ENCODE results near the gene CENPN.

Gene CENPN

DNA sequence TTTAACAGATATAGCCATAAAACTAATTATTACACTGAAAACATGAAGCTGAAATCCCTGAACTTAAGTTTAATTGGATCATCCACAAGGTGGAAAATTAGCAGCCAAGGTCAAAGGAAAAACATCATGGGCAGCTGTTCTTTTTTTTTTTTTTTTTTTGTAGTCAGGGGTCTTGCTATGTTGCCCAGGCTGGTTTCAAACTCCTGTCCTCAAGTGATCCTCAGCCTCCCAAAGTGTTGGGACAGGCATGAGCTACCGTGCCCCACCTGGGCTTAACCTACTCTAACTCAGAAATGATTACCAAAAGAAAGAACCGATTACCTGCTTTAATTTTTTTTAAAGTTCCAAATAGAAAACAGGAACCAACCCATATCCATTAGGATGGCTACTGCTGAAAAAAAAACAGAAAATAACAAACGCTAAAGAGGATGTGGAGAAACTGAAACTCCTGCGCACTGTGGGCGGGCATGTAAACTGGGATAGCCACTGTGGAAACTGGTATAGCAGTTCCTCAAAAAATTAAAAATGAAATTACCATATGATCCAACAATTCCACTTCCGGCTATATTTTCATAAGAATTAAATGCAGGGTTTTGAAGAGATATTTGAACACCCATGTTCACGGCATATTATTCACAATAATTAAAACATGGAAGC is 8.9 kb upstream of the CENPN start:
- Histone ChIP-seq H3K18ac (ENCODE audit: low read length) (no peak overlapping the region), H3K4me2 (ENCODE audit: insufficient read depth, low read length, poor library complexity, severe bottlenecking) (no peak overlapping the region), H3K4me1 (ENCODE audit: control insufficient read depth in 2 of 2, insufficient read depth in 1 of 2, low read depth in 1 of 2, low read length in 2 of 2) (peaks cover 0 to 3% of the 10 kb centered on the region in 2 donors), H2BK5ac (ENCODE audit: low read length) (no peak overlapping the region), H4K91ac (ENCODE audit: low read depth, low read length, poor library complexity) (no peak overlapping the region), H3K36me3 (replicated peaks in 1 of 2; ENCODE audit: control insufficient read depth in 2 of 2, insufficient read depth in 2 of 2, low read length in 2 of 2) (peaks cover 0 to 27% of the 10 kb centered on the region in 2 donors), H3K27ac (replicated peaks; ENCODE audit: low read length) (no peak overlapping the region), H3K4me3 (ENCODE audit: low read length in 2 of 2) (no peak overlapping the region), H2AK5ac (ENCODE audit: low read depth, low read length) (no peak overlapping the region), H2BK15ac (ENCODE audit: low read length) (no peak overlapping the region), H2BK12ac (ENCODE audit: low read length) (no peak overlapping the region), H3K9ac (ENCODE audit: low read depth, low read length, poor library complexity) (no peak overlapping the region), H3K27me3 (ENCODE audit: control insufficient read depth in 3 of 3, insufficient read depth in 3 of 3, low read depth in 1 of 3, low read length in 3 of 3) (no peaks in the 10 kb centered on the region), H2BK120ac (ENCODE audit: low read depth, low read length) (no peak overlapping the region), H3K9me3 (replicated peaks in 1 of 2; ENCODE audit: control insufficient read depth in 2 of 2, insufficient read depth in 1 of 2, low read depth in 1 of 2, low read length in 2 of 2) (no peaks in the 10 kb centered on the region), H2AFZ (ENCODE audit: low read length) (no peak overlapping the region), H4K8ac (ENCODE audit: low read depth, low read length) (no peak overlapping the region), H3K23ac (ENCODE audit: low read depth, low read length, poor library complexity) (no peak overlapping the region), H3K4ac (ENCODE audit: low read length) (no peak overlapping the region), H3K79me1 (ENCODE audit: low read depth, low read length) (no peaks in the 10 kb centered on the region), H3K14ac (ENCODE audit: low read length) (no peak overlapping the region)
- no peak for DNase-seq (ENCODE audit: low spot score)
- no CpG with 5 or more reads among the region's 7 CpGs for WGBS, 2 donors (ENCODE audit: extremely low coverage in 2 of 2, insufficient read length in 2 of 2, insufficient replicate concordance in 1 of 2)

DNA sequence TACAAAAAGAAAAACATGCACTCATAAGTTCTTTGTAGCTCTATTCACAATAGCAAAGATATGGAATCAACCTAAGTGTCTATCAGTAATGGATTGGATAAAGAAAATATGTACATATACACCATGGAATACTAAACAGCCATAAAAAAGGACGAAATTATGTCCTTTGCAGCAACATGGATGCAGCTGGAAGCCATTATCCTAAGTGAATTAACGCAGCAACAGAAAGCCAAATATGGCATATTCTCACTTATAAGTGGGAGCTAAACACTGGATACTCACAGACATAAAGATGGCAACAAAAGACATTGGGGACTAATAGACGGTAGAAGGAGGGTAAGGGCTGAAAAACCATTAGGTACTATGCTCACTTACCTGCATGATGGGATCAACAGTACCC is 6.1 kb upstream of the CENPN start:
- Histone ChIP-seq H3K23ac (ENCODE audit: low read depth, low read length, poor library complexity) (no peak overlapping the region), H3K4me3 (ENCODE audit: low read length in 2 of 2) (no peak overlapping the region), H3K18ac (ENCODE audit: low read length) (no peak overlapping the region), H3K79me1 (ENCODE audit: low read depth, low read length) (peaks cover 4% of the 10 kb centered on the region), H3K4ac (ENCODE audit: low read length) (no peak overlapping the region), H2AFZ (ENCODE audit: low read length) (no peak overlapping the region), H2BK12ac (ENCODE audit: low read length) (no peak overlapping the region), H4K91ac (ENCODE audit: low read depth, low read length, poor library complexity) (no peak overlapping the region), H3K9ac (ENCODE audit: low read depth, low read length, poor library complexity) (no peak overlapping the region), H3K36me3 (replicated peaks in 1 of 2; ENCODE audit: control insufficient read depth in 2 of 2, insufficient read depth in 2 of 2, low read length in 2 of 2) (peaks cover 0 to 17% of the 10 kb centered on the region in 2 donors), H2BK15ac (ENCODE audit: low read length) (no peak overlapping the region), H3K4me2 (ENCODE audit: insufficient read depth, low read length, poor library complexity, severe bottlenecking) (no peak overlapping the region), H2BK120ac (ENCODE audit: low read depth, low read length) (no peak overlapping the region), H2AK5ac (ENCODE audit: low read depth, low read length) (no peak overlapping the region), H3K14ac (ENCODE audit: low read length) (no peak overlapping the region), H2BK5ac (ENCODE audit: low read length) (no peak overlapping the region), H4K8ac (ENCODE audit: low read depth, low read length) (no peak overlapping the region), H3K9me3 (replicated peaks in 1 of 2; ENCODE audit: control insufficient read depth in 2 of 2, insufficient read depth in 1 of 2, low read depth in 1 of 2, low read length in 2 of 2) (no peaks in the 10 kb centered on the region), H3K27ac (replicated peaks; ENCODE audit: low read length) (no peak overlapping the region), H3K4me1 (ENCODE audit: control insufficient read depth in 2 of 2, insufficient read depth in 1 of 2, low read depth in 1 of 2, low read length in 2 of 2) (peaks cover 3 to 6% of the 10 kb centered on the region in 2 donors), H3K27me3 (ENCODE audit: control insufficient read depth in 3 of 3, insufficient read depth in 3 of 3, low read depth in 1 of 3, low read length in 3 of 3) (no peaks in the 10 kb centered on the region)
- no CpG with 5 or more reads among the region's 3 CpGs for WGBS, 2 donors (ENCODE audit: extremely low coverage in 2 of 2, insufficient read length in 2 of 2, insufficient replicate concordance in 1 of 2)
- no peak for DNase-seq (ENCODE audit: low spot score)

DNA sequence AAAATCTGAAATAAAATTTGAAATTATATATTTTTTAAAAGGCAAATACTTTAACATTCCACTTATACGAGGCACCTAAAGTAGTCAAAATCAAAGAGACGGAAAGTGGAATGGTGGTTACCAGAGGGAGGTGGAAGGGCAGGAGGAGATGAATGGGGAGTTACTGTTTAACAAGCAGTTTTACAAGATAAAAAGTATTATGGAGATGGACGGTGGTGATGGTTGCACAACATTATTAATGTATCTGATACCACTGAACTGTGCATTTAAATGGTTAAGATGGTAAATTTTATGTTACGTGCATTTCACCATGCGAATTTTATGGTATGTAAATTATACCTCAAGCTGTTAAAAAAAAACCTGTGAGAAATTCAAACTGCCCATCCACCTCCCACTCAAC is 5.7 kb upstream of the CENPN start:
- no peak overlapping the region for H3K9ac ChIP-seq (ENCODE audit: low read depth, low read length, poor library complexity)
- no peak overlapping the region for H3K4me3 ChIP-seq (ENCODE audit: low read length in 2 of 2)
- no peaks in the 10 kb centered on the region for H3K9me3 ChIP-seq (replicated peaks in 1 of 2; ENCODE audit: control insufficient read depth in 2 of 2, insufficient read depth in 1 of 2, low read depth in 1 of 2, low read length in 2 of 2)
- no peak overlapping the region for H3K18ac ChIP-seq (ENCODE audit: low read length)
- peaks cover 3 to 7% of the 10 kb centered on the region in 2 donors for H3K4me1 ChIP-seq (ENCODE audit: control insufficient read depth in 2 of 2, insufficient read depth in 1 of 2, low read depth in 1 of 2, low read length in 2 of 2)
- WGBS, 2 donors (ENCODE audit: extremely low coverage in 2 of 2, insufficient read length in 2 of 2, insufficient replicate concordance in 1 of 2) = no CpG with 5 or more reads among the region's 5 CpGs
- peaks cover 4% of the 10 kb centered on the region for H3K79me1 ChIP-seq (ENCODE audit: low read depth, low read length)
- H2BK15ac ChIP-seq (ENCODE audit: low read length) = no peak overlapping the region
- H4K8ac ChIP-seq (ENCODE audit: low read depth, low read length) = no peak overlapping the region
- no peak overlapping the region for H2BK5ac ChIP-seq (ENCODE audit: low read length)
- H3K27ac ChIP-seq (replicated peaks; ENCODE audit: low read length) = no peak overlapping the region
- H3K23ac ChIP-seq (ENCODE audit: low read depth, low read length, poor library complexity) = no peak overlapping the region
- H4K91ac ChIP-seq (ENCODE audit: low read depth, low read length, poor library complexity) = no peak overlapping the region
- H3K27me3 ChIP-seq (ENCODE audit: control insufficient read depth in 3 of 3, insufficient read depth in 3 of 3, low read depth in 1 of 3, low read length in 3 of 3) = no peaks in the 10 kb centered on the region
- H2AK5ac ChIP-seq (ENCODE audit: low read depth, low read length) = no peak overlapping the region
- peaks cover 0 to 13% of the 10 kb centered on the region in 2 donors for H3K36me3 ChIP-seq (replicated peaks in 1 of 2; ENCODE audit: control insufficient read depth in 2 of 2, insufficient read depth in 2 of 2, low read length in 2 of 2)
- no peak overlapping the region for H3K4me2 ChIP-seq (ENCODE audit: insufficient read depth, low read length, poor library complexity, severe bottlenecking)
- no peak overlapping the region for H2AFZ ChIP-seq (ENCODE audit: low read length)
- no peak for DNase-seq (ENCODE audit: low spot score)
- H2BK120ac ChIP-seq (ENCODE audit: low read depth, low read length) = no peak overlapping the region
- no peak overlapping the region for H3K4ac ChIP-seq (ENCODE audit: low read length)
- no peak overlapping the region for H2BK12ac ChIP-seq (ENCODE audit: low read length)
- no peak overlapping the region for H3K14ac ChIP-seq (ENCODE audit: low read length)

DNA sequence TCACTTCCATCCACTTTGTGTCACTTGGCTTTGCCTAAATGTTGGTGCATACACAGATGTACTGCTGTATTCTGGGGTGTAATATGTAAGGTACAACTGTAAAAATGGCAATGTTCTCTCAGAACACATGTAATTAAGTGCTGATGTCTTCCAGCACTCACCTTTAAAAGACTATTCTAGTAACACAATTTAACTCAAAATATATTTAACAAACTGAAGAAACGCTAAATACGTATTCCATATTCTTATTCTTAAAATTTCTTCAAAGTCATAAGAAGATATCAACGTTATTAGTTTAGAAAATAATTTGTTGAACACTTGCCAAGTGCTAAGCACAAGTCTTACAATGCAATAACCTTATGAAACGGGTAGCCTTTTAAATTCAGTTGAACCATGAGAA is 4.0 kb upstream of the CENPN start:
- no peak for DNase-seq (ENCODE audit: low spot score)

More for the DNA sequence above, 4.0 kb upstream of the CENPN start:
- no peak overlapping the region for H3K9ac ChIP-seq (ENCODE audit: low read depth, low read length, poor library complexity)
- H2BK12ac ChIP-seq (ENCODE audit: low read length) = no peak overlapping the region
- H4K91ac ChIP-seq (ENCODE audit: low read depth, low read length, poor library complexity) = no peak overlapping the region
- H3K9me3 ChIP-seq (replicated peaks in 1 of 2; ENCODE audit: control insufficient read depth in 2 of 2, insufficient read depth in 1 of 2, low read depth in 1 of 2, low read length in 2 of 2) = no peaks in the 10 kb centered on the region
- H3K4me3 ChIP-seq (ENCODE audit: low read length in 2 of 2) = no peak overlapping the region
- no peak overlapping the region for H2AK5ac ChIP-seq (ENCODE audit: low read depth, low read length)
- no peak overlapping the region for H2BK15ac ChIP-seq (ENCODE audit: low read length)
- no peak overlapping the region for H2BK120ac ChIP-seq (ENCODE audit: low read depth, low read length)
- no peak overlapping the region for H2AFZ ChIP-seq (ENCODE audit: low read length)
- 100% methylated on average over 1 to 3 of the region's 4 CpGs for WGBS, 2 donors (ENCODE audit: extremely low coverage in 2 of 2, insufficient read length in 2 of 2, insufficient replicate concordance in 1 of 2)
- H3K27ac ChIP-seq (replicated peaks; ENCODE audit: low read length) = no peak overlapping the region
- peaks cover 4% of the 10 kb centered on the region for H3K79me1 ChIP-seq (ENCODE audit: low read depth, low read length)
- peaks cover 3 to 7% of the 10 kb centered on the region in 2 donors for H3K4me1 ChIP-seq (ENCODE audit: control insufficient read depth in 2 of 2, insufficient read depth in 1 of 2, low read depth in 1 of 2, low read length in 2 of 2)
- H3K27me3 ChIP-seq (ENCODE audit: control insufficient read depth in 3 of 3, insufficient read depth in 3 of 3, low read depth in 1 of 3, low read length in 3 of 3) = no peaks in the 10 kb centered on the region
- no peak overlapping the region for H3K18ac ChIP-seq (ENCODE audit: low read length)
- H3K23ac ChIP-seq (ENCODE audit: low read depth, low read length, poor library complexity) = no peak overlapping the region
- no peak overlapping the region for H3K4me2 ChIP-seq (ENCODE audit: insufficient read depth, low read length, poor library complexity, severe bottlenecking)
- peaks cover 0 to 5% of the 10 kb centered on the region in 2 donors for H3K36me3 ChIP-seq (replicated peaks in 1 of 2; ENCODE audit: control insufficient read depth in 2 of 2, insufficient read depth in 2 of 2, low read length in 2 of 2)
- no peak overlapping the region for H2BK5ac ChIP-seq (ENCODE audit: low read length)
- H3K4ac ChIP-seq (ENCODE audit: low read length) = no peak overlapping the region
- H3K14ac ChIP-seq (ENCODE audit: low read length) = no peak overlapping the region
- H4K8ac ChIP-seq (ENCODE audit: low read depth, low read length) = no peak overlapping the region

Data from neuronal stem cell (in vitro differentiated cells).